HG03571 (cell line): ENCODE data around the gene CACNA1D.
"Not testable (repeated sequence)": the region's sequence is repeated elsewhere in the genome, so short reads cannot be mapped to it uniquely, and the experiment has no call there.

Experiments
- ATAC-seq: cut with Tn5 transposase; IDR thresholded peaks from one replicate; pipeline ENCODE4 v1.9.1; 2021; ENCODE audit not compliant: unreplicated experiment

The CACNA1D gene

GRCh38 chr3:53493963-53494791 is at the start of gene CACNA1D:
CACNA1D (plus strand) TSS chr3:53494611; CDS start chr3:53495167, 556 bp downstream.
- ATAC-seq, result no peak

- no peak for ATAC-seq
Observed at GRCh38 chr3:53457068-53457467, 37.3 kb upstream of the CACNA1D start.

GRCh38 chr3:53460326-53460725 is 34.1 kb upstream of the CACNA1D start:
- no peak for ATAC-seq

GRCh38 chr3:53464424-53464823 is 30.0 kb upstream of the CACNA1D start:
- no peak for ATAC-seq

- ATAC-seq, result not testable (repeated sequence)
Observed at GRCh38 chr3:53469758-53470157, 24.7 kb upstream of the CACNA1D start.

- ATAC-seq, result no peak
Observed at GRCh38 chr3:53473422-53473821, 21.0 kb upstream of the CACNA1D start.

- ATAC-seq, result not testable (repeated sequence)
Observed at GRCh38 chr3:53476372-53476771, 18.0 kb upstream of the CACNA1D start.

- ATAC-seq, result not testable (repeated sequence)
Observed at GRCh38 chr3:53477689-53478088, 16.7 kb upstream of the CACNA1D start.

- ATAC-seq, result no peak
Observed at GRCh38 chr3:53478166-53478830, 16.1 kb upstream of the CACNA1D start.

GRCh38 chr3:53478921-53479664 is 15.3 kb upstream of the CACNA1D start:
- ATAC-seq, result no peak

GRCh38 chr3:53482227-53482626 is 12.2 kb upstream of the CACNA1D start:
- ATAC-seq, result no peak

- no peak for ATAC-seq
Observed at GRCh38 chr3:53483821-53484220, 10.6 kb upstream of the CACNA1D start.

GRCh38 chr3:53484984-53485383 is 9.4 kb upstream of the CACNA1D start:
- no peak for ATAC-seq

- no peak for ATAC-seq
Observed at GRCh38 chr3:53485675-53486403, 8.6 kb upstream of the CACNA1D start.

GRCh38 chr3:53486961-53487654 is 7.3 kb upstream of the CACNA1D start:
- ATAC-seq, result no peak

GRCh38 chr3:53489386-53489785 is 5.0 kb upstream of the CACNA1D start:
- ATAC-seq, result no peak

- ATAC-seq, result no peak
Observed at GRCh38 chr3:53489787-53490458, 4.5 kb upstream of the CACNA1D start.

GRCh38 chr3:53490459-53490968 is 3.9 kb upstream of the CACNA1D start:
- no peak for ATAC-seq

GRCh38 chr3:53491276-53491675 is 3.1 kb upstream of the CACNA1D start:
- ATAC-seq, result no peak

GRCh38 chr3:53493595-53493962 is 832 bp upstream of the CACNA1D start:
- no peak for ATAC-seq
